IMR-90 (cell line): ENCODE measurements around the gene NADK. TPM values are rescaled to one million over a fixed set of nuclear protein-coding genes. Genes with fewer than 3 reads are reported as not detected.

Source experiments
- ATAC-seq: fragments of 200-7000 bp; cut with Tn5 transposase; 2 replicates; pipeline ENCODE4 v1.9.1; 2020; ENCODE audit warnings: low read depth, mild to moderate bottlenecking, moderate library complexity
- BruUV-seq: library from RNA; stranded (reverse); fragments of 400-500 nt; replicated peaks from 2 replicates; lab custom pipeline; 2021; lab: Mats Ljungman, UMichigan
- CTCF ChIA-PET: fragments of 300-600 bp; formaldehyde crosslinking; extraction: SDS; loops from one replicate; lab custom pipeline; 2021; ENCODE audit warnings: antibody characterized with exemption; lab: Yijun Ruan, JAX
- POLR2A ChIA-PET: fragments of 300-600 bp; sonication (Branson Sonifier 250); formaldehyde crosslinking; loops from one replicate; lab custom pipeline; 2022; ENCODE audit warnings: antibody characterized with exemption; ENCODE audit not compliant: unreplicated experiment; lab: Charles Lee
- DNase-seq: peaks from one replicate; pipeline ENCODE4 v3.0.0; 2013
- H2AFZ ChIP-seq: replicated peaks from 2 replicates; pipeline ENCODE3; 2013; ENCODE audit warnings: low read length, mild to moderate bottlenecking; ENCODE audit not compliant: poor library complexity
- H2AK5ac ChIP-seq: 2 replicates; pipeline ENCODE4 v1.6.1; 2013; ENCODE audit warnings: low read depth, low read length, inconsistent platforms
- H2AK9ac ChIP-seq: replicated peaks from 2 replicates; pipeline ENCODE3; 2013; ENCODE audit warnings: mild to moderate bottlenecking, low read depth, low read length, moderate library complexity; ENCODE audit not compliant: poor library complexity
- H2BK120ac ChIP-seq: 2 replicates; pipeline ENCODE4 v1.6.1; 2013; ENCODE audit warnings: low read depth, low read length, inconsistent platforms
- H2BK15ac ChIP-seq: 3 replicates; pipeline ENCODE4 v1.6.1; 2013; ENCODE audit warnings: low read depth, low read length, inconsistent platforms
- H2BK20ac ChIP-seq: 2 replicates; pipeline ENCODE4 v1.6.1; 2013; ENCODE audit warnings: low read depth, mild to moderate bottlenecking, inconsistent platforms, low read length, moderate library complexity
- H2BK5ac ChIP-seq: 2 replicates; pipeline ENCODE4 v1.6.1; 2013; ENCODE audit warnings: mild to moderate bottlenecking, low read depth, low read length, inconsistent platforms; ENCODE audit not compliant: poor library complexity, severe bottlenecking
- H3K14ac ChIP-seq: replicated peaks from 2 replicates; pipeline ENCODE4 v1.6.1; 2013; ENCODE audit warnings: low read depth, low read length, inconsistent platforms
- H3K18ac ChIP-seq: 2 replicates; pipeline ENCODE4 v1.6.1; 2013; ENCODE audit warnings: low read depth, low read length, control low read depth
- H3K23ac ChIP-seq: 2 replicates; pipeline ENCODE4 v1.6.1; 2013; ENCODE audit warnings: low read depth, low read length, inconsistent platforms
- H3K27ac ChIP-seq: 2 replicates; pipeline ENCODE4 v1.5.1; 2013; ENCODE audit warnings: mild to moderate bottlenecking, control low read depth, low read length; ENCODE audit not compliant: insufficient read depth
- H3K27me3 ChIP-seq: 2 replicates; pipeline ENCODE4 v1.6.1; 2013; ENCODE audit warnings: low read length; ENCODE audit not compliant: control insufficient read depth, insufficient read depth
- H3K36me3 ChIP-seq: 2 replicates; pipeline ENCODE4 v1.6.1; 2013; ENCODE audit warnings: low read length, mixed read lengths; ENCODE audit not compliant: control insufficient read depth, insufficient read depth
- H3K4ac ChIP-seq: 2 replicates; pipeline ENCODE4 v1.6.1; 2013; ENCODE audit warnings: low read depth, low read length, inconsistent platforms
- H3K4me1 ChIP-seq: 2 replicates; pipeline ENCODE4 v1.6.1; 2013; ENCODE audit warnings: low read length, mixed read lengths; ENCODE audit not compliant: control insufficient read depth, insufficient read depth
- H3K4me2 ChIP-seq: 2 replicates; pipeline ENCODE4 v1.6.1; 2013; ENCODE audit warnings: low read depth, mild to moderate bottlenecking, control low read depth, low read length, moderate library complexity
- H3K4me3 ChIP-seq: 2 replicates; pipeline ENCODE4 v1.5.1; 2013; ENCODE audit warnings: low read depth, mild to moderate bottlenecking, control low read depth, low read length, moderate library complexity; ENCODE audit not compliant: insufficient read depth
- H3K56ac ChIP-seq: 2 replicates; pipeline ENCODE4 v1.6.1; 2013; ENCODE audit warnings: low read length, inconsistent platforms; ENCODE audit not compliant: insufficient read depth; ENCODE audit errors: extremely low read depth
- H3K79me1 ChIP-seq, 2 experiments: 2 replicates each; pipeline ENCODE4 v1.6.1; 2013; ENCODE audit warnings: low read length in 2 of 2, inconsistent platforms in 1 of 2, low read depth in 1 of 2
- H3K9ac ChIP-seq: 2 replicates; pipeline ENCODE4 v1.6.1; 2013; ENCODE audit warnings: low read depth, low read length, control low read depth
- H3K9me1 ChIP-seq: 2 replicates; pipeline ENCODE4 v1.6.1; 2013; ENCODE audit warnings: low read length, inconsistent platforms; ENCODE audit not compliant: insufficient read depth
- H3K9me3 ChIP-seq: 2 replicates; pipeline ENCODE4 v1.6.1; 2013; ENCODE audit warnings: low read length; ENCODE audit not compliant: control insufficient read depth, insufficient read depth
- H4K20me1 ChIP-seq: 2 replicates; pipeline ENCODE4 v1.6.1; 2013; ENCODE audit warnings: low read length, inconsistent platforms; ENCODE audit not compliant: insufficient read depth
- H4K5ac ChIP-seq: 2 replicates; pipeline ENCODE4 v1.6.1; 2013; ENCODE audit warnings: mild to moderate bottlenecking, low read depth, low read length, control low read depth
- H4K8ac ChIP-seq, 2 experiments: 2 replicates each; pipeline ENCODE4 v1.6.1; 2013; ENCODE audit warnings: low read depth in 2 of 2, low read length in 2 of 2, control low read depth in 1 of 2, inconsistent platforms in 1 of 2
- H4K91ac ChIP-seq: 2 replicates; pipeline ENCODE4 v1.6.1; 2013; ENCODE audit warnings: low read depth, low read length, inconsistent platforms; ENCODE audit not compliant: insufficient read depth
- BHLHE40 ChIP-seq: fragments of 150-350 bp; IDR thresholded peaks from 2 replicates; pipeline ENCODE4 v1.6.1; 2016; ENCODE audit warnings: mild to moderate bottlenecking, low read depth, low read length
- MAFK ChIP-seq: IDR thresholded peaks from 2 replicates; pipeline ENCODE4 v1.6.1; 2012; ENCODE audit warnings: low read depth, low read length, improper control_type of control experiment
- MXI1 ChIP-seq: IDR thresholded peaks from 2 replicates; pipeline ENCODE4 v1.6.1; 2012; ENCODE audit warnings: low read depth, mild to moderate bottlenecking, low read length, moderate library complexity, borderline replicate concordance
- WGBS, 2 experiments: methylation state at CpG; one replicate each; pipeline versions ENCODE4 v1.1.5 to v1.1.7; 2013; ENCODE audit warnings: missing lambda C conversion rate in 2 of 2; ENCODE audit not compliant: insufficient read length in 1 of 2; ENCODE audit errors: extremely low coverage in 2 of 2; 5-methylcytosine and 5-hydroxymethylcytosine counted together
- dilution Hi-C: fragments of 300-500 bp; cut with HindIII; formaldehyde crosslinking; loops from one replicate; pipeline ENCODE4 v1.14.3; 2018; ENCODE audit warnings: low sequenced_read_pairs; ENCODE audit not compliant: unreplicated experiment
- in situ Hi-C: fragments of 300-500 bp; cut with MboI; formaldehyde crosslinking; loops from 3 replicates; pipeline ENCODE4 v1.14.3; 2019; ENCODE audit warnings: low sequenced_read_pairs, inconsistent platforms, mixed read lengths
- intact Hi-C: fragments of 100-400 bp; cut with micrococcal nuclease; formaldehyde crosslinking; loops from 2 replicates; pipeline ENCODE4 v1.10.0; 2022
- polyA plus RNA-seq, 3 experiments: library from polyadenylated mRNA; depleted of rRNA; stranded (reverse); fragments of >200 nt; gene quantifications; 2 replicates each; pipeline ENCODE4 v1.2.3, GENCODE V29; 2012; ENCODE audit warnings: low replicate concordance in 1 of 3
- total RNA-seq: library from RNA; depleted of rRNA; stranded (reverse); fragments of >200 nt; gene quantifications from 2 replicates; pipeline ENCODE4 v1.2.3, GENCODE V29; 2012

NADK gene
- total and polyA plus RNA-seq, 2 of the 4 experiments (the other 2 are of a cell fraction), result 12.5 to 56.1 TPM

GRCh38 chr1:1760715-1761114, 17.6 kb downstream of the NADK start:
- POLR2A ChIA-PET, result no interaction called here
- Histone ChIP-seq H4K5ac (no peak overlapping the region), H3K14ac (no peak overlapping the region), H2AK5ac (no peak overlapping the region), H3K56ac (no peak overlapping the region), H3K9me1 (no peaks in the 10 kb centered on the region; the same call in 1 of the 2 replicates), H2AK9ac (no peak overlapping the region), H2BK5ac (no peak overlapping the region), H3K27ac (no peak overlapping the region), H4K91ac (no peak overlapping the region), H2BK15ac (no peak overlapping the region), H3K27me3 (no peaks in the 10 kb centered on the region), H2BK20ac (no peak overlapping the region), H2BK120ac (no peak overlapping the region), H3K23ac (no peak overlapping the region), H3K36me3 (peaks cover 60% of the 10 kb centered on the region), H3K4ac (no peak overlapping the region), H2AFZ (no peak overlapping the region), H3K4me2 (no peak overlapping the region), H4K20me1 (peaks cover 16% of the 10 kb centered on the region), H3K4me3 (no peak overlapping the region), H3K9me3 (no peaks in the 10 kb centered on the region), H4K8ac (no peak overlapping the region), H3K4me1 (no peaks in the 10 kb centered on the region), H3K18ac (no peak overlapping the region), H3K9ac (no peak overlapping the region), H3K79me1 (peaks cover 12 to 46% of the 10 kb centered on the region in 2 experiments)
- ATAC-seq, result no peak
- BruUV-seq, result no TSS peak
- in situ Hi-C loops, result no loop called here
- CTCF ChIA-PET, result no interaction called here
- WGBS, 2 experiments, result 92% methylated on average over 5 of the region's 10 CpGs; no CpG with 5 or more reads in 1 of the 2 experiments
- no peak for DNase-seq
- TF ChIP-seq BHLHE40 (no peak), MAFK (no peak), MXI1 (no peak)
- intact Hi-C loops, result no loop called here
- dilution Hi-C loops, result no loop called here
